Vagina (tissue), 2 donors: ENCODE results near the gene ERVMER34-1. TPM values are rescaled to one million over a fixed set of nuclear protein-coding genes. Genes with fewer than 3 reads are reported as not detected.

ENCODE experiments used
- DNase-seq, 2 donors: peaks; one replicate each; pipeline ENCODE4 v3.0.0-alpha.2; 2017; ENCODE audit errors: extremely low spot score in 2 of 2
- H3K27ac ChIP-seq: fragments of 200-600 bp; sonication (generic); one replicate; pipeline ENCODE4 v1.5.1; 2019
- H3K27me3 ChIP-seq: fragments of 200-600 bp; sonication (generic); one replicate; pipeline ENCODE4 v1.5.1; 2019
- H3K36me3 ChIP-seq, 2 donors: fragments of 200-600 bp; sonication (generic); one replicate each; pipeline ENCODE4 v1.5.1; 2017 to 2019
- H3K4me1 ChIP-seq: fragments of 200-600 bp; sonication (generic); one replicate; pipeline ENCODE4 v1.5.1; 2019
- H3K4me3 ChIP-seq, 2 donors: fragments of 200-600 bp; sonication (generic); 1 replicate in 1 of 2; 2 replicates in 1 of 2; pipeline ENCODE4 v1.5.1; 2016 to 2019
- H3K9me3 ChIP-seq: fragments of 200-600 bp; sonication (generic); one replicate; pipeline ENCODE4 v1.5.1; 2019
- POLR2A ChIP-seq, 2 donors: fragments of 450-650 bp; IDR thresholded peaks; one replicate each; pipeline ENCODE4 v1.6.1; 2017; ENCODE audit warnings: antibody characterized with exemption in 2 of 2, mild to moderate bottlenecking in 2 of 2, moderate library complexity in 2 of 2
- POLR2AphosphoS5 ChIP-seq, 2 donors: sonication (generic); formaldehyde crosslinking; IDR thresholded peaks; one replicate each; pipeline ENCODE4 v1.9.0; 2017; ENCODE audit warnings: antibody characterized with exemption in 2 of 2, mild to moderate bottlenecking in 2 of 2, low read depth in 1 of 2; ENCODE audit not compliant: insufficient read depth in 1 of 2
- intact Hi-C: fragments of 100-400 bp; cut with DNase I; formaldehyde crosslinking; loops from one replicate; pipeline ENCODE4 v1.15.1; 2023
- total RNA-seq: library from RNA; depleted of rRNA; stranded (reverse); fragments of >200 nt; gene quantifications from one replicate; pipeline ENCODE4 v1.2.3, GENCODE V29; 2016
- TF ChIP-seq, protein P1 (sequence below), 3 experiments: fragments of 450-650 bp in 2 of 3; fragments of 200-600 bp in 1 of 3; sonication (generic) in 1 of 3; IDR thresholded peaks; one replicate each; pipeline ENCODE4 v1.5.1; 2017 to 2019; ENCODE audit warnings: antibody characterized with exemption in 3 of 3, mild to moderate bottlenecking in 2 of 3, moderate library complexity in 2 of 3

Gene ERVMER34-1
- total RNA-seq, 1 donor from 2014 or later = 2.7 TPM

DNA sequence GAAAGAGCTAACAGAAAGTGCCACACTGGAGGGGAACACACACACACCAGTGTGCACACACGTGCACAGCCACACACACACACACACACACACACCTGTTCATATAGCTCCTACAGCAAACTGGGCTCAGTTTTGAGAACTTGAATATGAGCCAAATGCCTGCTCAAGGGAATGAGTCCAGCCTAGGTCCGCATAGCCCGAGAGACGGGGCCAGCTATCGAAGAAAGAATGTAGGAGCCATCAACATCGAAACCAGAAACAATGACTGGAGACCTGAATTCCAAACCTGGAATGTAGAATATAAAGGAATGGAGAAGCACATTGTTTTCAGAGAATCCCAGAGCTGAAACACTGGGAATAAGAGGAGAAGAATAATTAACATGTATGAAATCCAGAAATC lies 37.6 kb upstream of the ERVMER34-1 start:
- Histone ChIP-seq H3K36me3 (no peaks in the 10 kb centered on the region), H3K4me1 (no peaks in the 10 kb centered on the region), H3K9me3 (no peaks in the 10 kb centered on the region), H3K4me3 (no peak overlapping the region), H3K27ac (no peak overlapping the region), H3K27me3 (no peaks in the 10 kb centered on the region)
- TF ChIP-seq, protein P1, sequence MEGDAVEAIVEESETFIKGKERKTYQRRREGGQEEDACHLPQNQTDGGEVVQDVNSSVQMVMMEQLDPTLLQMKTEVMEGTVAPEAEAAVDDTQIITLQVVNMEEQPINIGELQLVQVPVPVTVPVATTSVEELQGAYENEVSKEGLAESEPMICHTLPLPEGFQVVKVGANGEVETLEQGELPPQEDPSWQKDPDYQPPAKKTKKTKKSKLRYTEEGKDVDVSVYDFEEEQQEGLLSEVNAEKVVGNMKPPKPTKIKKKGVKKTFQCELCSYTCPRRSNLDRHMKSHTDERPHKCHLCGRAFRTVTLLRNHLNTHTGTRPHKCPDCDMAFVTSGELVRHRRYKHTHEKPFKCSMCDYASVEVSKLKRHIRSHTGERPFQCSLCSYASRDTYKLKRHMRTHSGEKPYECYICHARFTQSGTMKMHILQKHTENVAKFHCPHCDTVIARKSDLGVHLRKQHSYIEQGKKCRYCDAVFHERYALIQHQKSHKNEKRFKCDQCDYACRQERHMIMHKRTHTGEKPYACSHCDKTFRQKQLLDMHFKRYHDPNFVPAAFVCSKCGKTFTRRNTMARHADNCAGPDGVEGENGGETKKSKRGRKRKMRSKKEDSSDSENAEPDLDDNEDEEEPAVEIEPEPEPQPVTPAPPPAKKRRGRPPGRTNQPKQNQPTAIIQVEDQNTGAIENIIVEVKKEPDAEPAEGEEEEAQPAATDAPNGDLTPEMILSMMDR (IDR thresholded peaks at IDR 0.05) = no peak
- TF ChIP-seq POLR2AphosphoS5 (IDR thresholded peaks at IDR 0.05; ENCODE audit: insufficient read depth in 1 of 2, low read depth in 1 of 2) (no peak), POLR2A (IDR thresholded peaks at IDR 0.05) (no peak)
- DNase-seq = no peak
- intact Hi-C loops = no loop called here

DNA sequence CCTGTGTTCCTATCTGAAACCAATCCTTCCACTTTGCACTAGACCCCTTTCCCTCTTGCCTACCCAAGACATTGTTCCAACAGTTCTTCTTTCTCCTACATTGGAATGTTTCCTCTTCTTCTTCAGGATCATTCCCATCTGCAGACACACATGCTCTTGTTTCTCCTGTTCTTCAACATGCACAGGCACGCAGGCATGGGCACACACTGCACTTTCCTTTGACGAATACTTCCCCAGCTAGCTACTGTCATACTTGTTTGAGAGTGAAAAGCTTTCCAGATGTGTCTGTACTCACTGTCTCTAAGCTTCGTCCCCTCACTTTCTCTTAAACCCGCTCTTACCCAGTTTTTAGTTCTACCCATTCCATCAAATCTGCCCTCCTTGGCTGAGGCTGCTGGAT lies 31.8 kb upstream of the ERVMER34-1 start:
- no peak overlapping the region for H3K27ac ChIP-seq
- intact Hi-C loops = no loop called here
- TF ChIP-seq POLR2A (IDR thresholded peaks at IDR 0.05) (no peak), POLR2AphosphoS5 (IDR thresholded peaks at IDR 0.05; ENCODE audit: insufficient read depth in 1 of 2, low read depth in 1 of 2) (peak in 1 of 2 donors; percentile 31)
- H3K4me1 ChIP-seq = no peaks in the 10 kb centered on the region
- no peak for DNase-seq
- no peaks in the 10 kb centered on the region for H3K27me3 ChIP-seq
- H3K36me3 ChIP-seq = no peaks in the 10 kb centered on the region
- H3K4me3 ChIP-seq = no peak overlapping the region
- no peaks in the 10 kb centered on the region for H3K9me3 ChIP-seq

DNA sequence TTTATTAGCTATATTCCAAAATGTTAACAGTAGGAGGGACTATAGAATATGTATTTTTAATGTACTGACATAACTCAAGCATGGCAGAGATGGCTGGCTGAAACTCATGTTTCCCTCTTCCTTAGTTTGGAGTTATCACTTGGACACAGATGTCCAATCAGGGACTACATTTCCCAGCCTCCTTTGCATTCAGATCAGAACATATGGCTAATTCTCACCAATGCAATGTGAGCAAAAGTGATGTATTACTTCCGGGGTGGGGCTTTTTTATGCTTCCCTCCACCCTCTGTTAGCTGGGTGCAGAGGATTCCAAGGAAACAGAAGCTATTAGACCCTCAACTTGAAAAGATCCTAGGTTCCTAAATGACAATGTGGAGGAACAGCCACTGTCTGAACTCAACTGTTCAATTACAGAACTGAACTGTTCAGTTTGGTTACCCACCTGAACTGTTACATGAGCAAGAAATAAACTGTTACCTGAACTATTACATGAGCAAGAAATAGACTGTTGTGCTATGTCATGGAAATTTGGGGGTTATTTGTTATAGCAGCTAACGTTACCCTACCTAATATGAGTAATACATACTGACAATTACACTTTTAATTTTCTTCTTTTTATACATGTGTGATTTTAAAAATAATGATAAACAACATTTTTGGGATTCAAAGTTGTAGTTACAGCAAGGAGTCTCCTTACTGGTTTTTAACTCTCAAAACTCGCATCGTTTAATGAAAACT lies 29.6 kb upstream of the ERVMER34-1 start:
- Histone ChIP-seq H3K4me1 (no peaks in the 10 kb centered on the region), H3K36me3 (no peaks in the 10 kb centered on the region), H3K27me3 (no peaks in the 10 kb centered on the region), H3K27ac (no peak overlapping the region), H3K4me3 (no peak overlapping the region), H3K9me3 (no peaks in the 10 kb centered on the region)
- TF ChIP-seq POLR2AphosphoS5 (IDR thresholded peaks at IDR 0.05; ENCODE audit: insufficient read depth in 1 of 2, low read depth in 1 of 2) = no peak
- TF ChIP-seq, protein P1 (IDR thresholded peaks at IDR 0.05) = no peak
- DNase-seq = no peak
- intact Hi-C loops = no loop called here

DNA sequence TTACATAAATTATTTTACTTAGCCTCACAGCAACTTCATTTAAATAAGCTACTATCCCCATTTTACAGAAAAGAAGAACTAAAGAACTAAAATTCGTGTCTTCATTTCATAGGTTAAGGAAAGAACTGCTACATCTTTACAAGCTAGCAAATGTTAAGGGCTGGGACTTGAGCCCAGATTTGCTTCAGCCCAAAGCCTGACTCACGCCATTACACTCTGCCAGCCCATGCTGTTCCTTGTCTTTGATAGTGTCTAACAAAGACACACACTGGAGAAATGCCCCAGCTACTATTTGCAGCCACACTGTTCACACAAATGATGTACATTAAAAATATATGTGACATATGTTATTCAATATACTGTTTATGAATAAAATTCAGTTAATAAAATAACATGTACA lies 29.0 kb upstream of the ERVMER34-1 start:
- intact Hi-C loops = no loop called here
- Histone ChIP-seq H3K4me1 (no peaks in the 10 kb centered on the region), H3K27ac (no peak overlapping the region), H3K9me3 (no peaks in the 10 kb centered on the region), H3K27me3 (no peaks in the 10 kb centered on the region), H3K4me3 (no peak overlapping the region), H3K36me3 (no peaks in the 10 kb centered on the region)
- DNase-seq = no peak
- TF ChIP-seq POLR2AphosphoS5 (IDR thresholded peaks at IDR 0.05; ENCODE audit: insufficient read depth in 1 of 2, low read depth in 1 of 2) = no peak

DNA sequence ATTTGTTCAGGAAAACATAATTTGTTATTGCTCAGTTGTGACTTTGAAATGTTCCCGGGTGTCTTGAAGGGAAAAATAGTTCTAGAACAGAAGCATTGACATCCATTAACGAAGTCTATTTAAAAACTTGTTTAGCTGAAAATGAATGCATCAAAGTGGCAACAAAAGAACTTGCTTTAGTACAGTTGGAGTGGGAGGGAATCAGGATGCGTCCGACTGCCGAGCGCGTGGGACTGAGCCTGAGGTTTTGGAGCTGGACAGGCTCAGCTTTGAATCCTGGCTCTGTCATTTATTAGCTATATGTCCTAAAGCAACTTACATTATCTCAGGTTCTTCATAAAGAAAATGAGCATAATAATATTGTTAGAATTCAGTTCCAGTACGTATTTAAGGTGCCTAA lies 9.0 kb upstream of the ERVMER34-1 start:
- intact Hi-C loops = no loop called here
- Histone ChIP-seq H3K9me3 (no peaks in the 10 kb centered on the region), H3K36me3 (no peaks in the 10 kb centered on the region), H3K27me3 (no peaks in the 10 kb centered on the region), H3K4me3 (no peak overlapping the region), H3K4me1 (no peaks in the 10 kb centered on the region), H3K27ac (no peak overlapping the region)
- DNase-seq = no peak
- TF ChIP-seq POLR2A (IDR thresholded peaks at IDR 0.05) (no peak), POLR2AphosphoS5 (IDR thresholded peaks at IDR 0.05; ENCODE audit: insufficient read depth in 1 of 2, low read depth in 1 of 2) (no peak)
- TF ChIP-seq, protein P1 (IDR thresholded peaks at IDR 0.05) = no peak

DNA sequence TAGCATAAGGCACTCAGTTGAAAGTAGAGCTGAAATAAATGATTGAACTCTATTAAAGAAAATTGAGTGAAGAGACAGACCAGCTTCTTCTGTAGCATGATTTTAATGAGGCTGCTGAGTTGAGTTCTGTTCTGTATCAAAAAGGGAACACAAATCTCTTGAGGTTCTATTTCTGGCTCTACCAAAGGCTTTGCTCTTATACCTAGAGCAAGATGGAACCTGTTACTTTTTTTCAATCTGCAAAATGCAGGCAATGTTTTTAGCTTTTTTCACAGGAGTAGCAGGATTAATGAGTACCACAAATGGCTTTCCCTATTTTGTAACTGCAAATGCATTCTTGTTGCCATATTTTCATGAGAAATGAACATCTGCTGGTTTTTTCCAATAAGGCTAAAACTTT lies 4.2 kb upstream of the ERVMER34-1 start:
- Histone ChIP-seq H3K4me1 (peaks cover 13% of the 10 kb centered on the region), H3K27ac (no peak overlapping the region), H3K27me3 (no peaks in the 10 kb centered on the region), H3K9me3 (no peaks in the 10 kb centered on the region), H3K4me3 (no peak overlapping the region), H3K36me3 (no peaks in the 10 kb centered on the region)
- DNase-seq = no peak
- TF ChIP-seq POLR2A (IDR thresholded peaks at IDR 0.05) (no peak), POLR2AphosphoS5 (IDR thresholded peaks at IDR 0.05; ENCODE audit: insufficient read depth in 1 of 2, low read depth in 1 of 2) (no peak)
- TF ChIP-seq, protein P1 (IDR thresholded peaks at IDR 0.05) = no peak
- intact Hi-C loops = no loop called here
